ENCODE data around the gene MFNG.

DNA sequence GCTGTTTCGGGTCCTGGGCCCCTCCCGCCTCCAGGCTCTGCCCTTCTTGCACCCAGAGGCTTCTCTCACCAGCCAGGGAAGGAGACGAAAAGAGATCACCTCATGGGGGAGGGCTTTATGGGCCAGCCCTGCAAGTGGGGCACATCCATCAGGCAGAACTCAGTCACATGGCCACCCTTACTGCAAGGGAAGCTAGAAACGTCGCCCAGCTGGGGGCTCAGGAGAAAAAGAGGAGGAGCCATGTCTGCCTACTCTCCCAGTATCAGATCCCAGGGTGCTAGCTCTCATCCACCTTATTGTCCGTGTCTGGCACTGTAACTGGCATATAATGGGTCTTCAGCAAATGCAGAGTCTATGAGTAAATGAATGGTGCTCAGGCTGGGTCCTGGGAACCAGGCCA is 24.2 kb downstream of the MFNG start:
- TF ChIP-seq CTCF (IDR thresholded peaks at IDR 0.05) (no peak), POLR2AphosphoS5 (IDR thresholded peaks at IDR 0.05; ENCODE audit: low read depth, low read length) (no peak), SIN3A (IDR thresholded peaks at IDR 0.05; ENCODE audit: borderline replicate concordance, insufficient read depth, low read depth, low read length) (no peak)
- TF ChIP-seq, protein P1, sequence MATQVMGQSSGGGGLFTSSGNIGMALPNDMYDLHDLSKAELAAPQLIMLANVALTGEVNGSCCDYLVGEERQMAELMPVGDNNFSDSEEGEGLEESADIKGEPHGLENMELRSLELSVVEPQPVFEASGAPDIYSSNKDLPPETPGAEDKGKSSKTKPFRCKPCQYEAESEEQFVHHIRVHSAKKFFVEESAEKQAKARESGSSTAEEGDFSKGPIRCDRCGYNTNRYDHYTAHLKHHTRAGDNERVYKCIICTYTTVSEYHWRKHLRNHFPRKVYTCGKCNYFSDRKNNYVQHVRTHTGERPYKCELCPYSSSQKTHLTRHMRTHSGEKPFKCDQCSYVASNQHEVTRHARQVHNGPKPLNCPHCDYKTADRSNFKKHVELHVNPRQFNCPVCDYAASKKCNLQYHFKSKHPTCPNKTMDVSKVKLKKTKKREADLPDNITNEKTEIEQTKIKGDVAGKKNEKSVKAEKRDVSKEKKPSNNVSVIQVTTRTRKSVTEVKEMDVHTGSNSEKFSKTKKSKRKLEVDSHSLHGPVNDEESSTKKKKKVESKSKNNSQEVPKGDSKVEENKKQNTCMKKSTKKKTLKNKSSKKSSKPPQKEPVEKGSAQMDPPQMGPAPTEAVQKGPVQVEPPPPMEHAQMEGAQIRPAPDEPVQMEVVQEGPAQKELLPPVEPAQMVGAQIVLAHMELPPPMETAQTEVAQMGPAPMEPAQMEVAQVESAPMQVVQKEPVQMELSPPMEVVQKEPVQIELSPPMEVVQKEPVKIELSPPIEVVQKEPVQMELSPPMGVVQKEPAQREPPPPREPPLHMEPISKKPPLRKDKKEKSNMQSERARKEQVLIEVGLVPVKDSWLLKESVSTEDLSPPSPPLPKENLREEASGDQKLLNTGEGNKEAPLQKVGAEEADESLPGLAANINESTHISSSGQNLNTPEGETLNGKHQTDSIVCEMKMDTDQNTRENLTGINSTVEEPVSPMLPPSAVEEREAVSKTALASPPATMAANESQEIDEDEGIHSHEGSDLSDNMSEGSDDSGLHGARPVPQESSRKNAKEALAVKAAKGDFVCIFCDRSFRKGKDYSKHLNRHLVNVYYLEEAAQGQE (IDR thresholded peaks at IDR 0.05; ENCODE audit: insufficient read depth in 1 of 2, low read depth in 2 of 2, low read length in 1 of 2), result no peak

All from Panc1 (cell line).